HEK293T (cell line): ENCODE results near the gene SAMD1.
A peak's percentile ranks its signal among the peaks of the same experiment; 100 is the strongest.

Experiments
- CTCF ChIA-PET: fragments of 350-600 bp; formaldehyde crosslinking; extraction: SDS; loops from one replicate; lab custom pipeline; 2021; ENCODE audit warnings: antibody characterized with exemption, inconsistent platforms; lab: Yijun Ruan, JAX
- POLR2A ChIA-PET: fragments of 350-600 bp; formaldehyde crosslinking; extraction: SDS; loops from one replicate; lab custom pipeline; 2020; ENCODE audit warnings: antibody characterized with exemption, inconsistent platforms; lab: Yijun Ruan, JAX
- DNase-seq: peaks from one replicate; pipeline ENCODE4 v3.0.0; 2012; ENCODE audit warnings: mixed read lengths; ENCODE audit errors: extremely low spot score
- ARNT ChIP-seq: fragments of 450-650 bp; IDR thresholded peaks from 2 replicates; pipeline ENCODE4 v1.6.1; 2017; ENCODE audit warnings: mild to moderate bottlenecking
- BHLHE40 ChIP-seq: fragments of 450-650 bp; IDR thresholded peaks from 2 replicates; pipeline ENCODE4 v1.6.1; 2016; ENCODE audit warnings: mild to moderate bottlenecking, moderate library complexity, borderline replicate concordance
- CTBP1 ChIP-seq: fragments of 450-650 bp; IDR thresholded peaks from 2 replicates; pipeline ENCODE4 v1.6.1; 2016; ENCODE audit warnings: borderline replicate concordance
- ELF4 ChIP-seq: fragments of 450-650 bp; IDR thresholded peaks from 2 replicates; pipeline ENCODE4 v1.6.1; 2017; ENCODE audit warnings: antibody characterized with exemption
- FOXA1 ChIP-seq: fragments of 450-650 bp; IDR thresholded peaks from 2 replicates; pipeline ENCODE4 v1.6.1; 2016; ENCODE audit warnings: mild to moderate bottlenecking
- FOXK2 ChIP-seq: fragments of 450-650 bp; IDR thresholded peaks from 2 replicates; pipeline ENCODE4 v1.6.1; 2016; ENCODE audit warnings: mild to moderate bottlenecking
- FOXM1 ChIP-seq: fragments of 450-650 bp; IDR thresholded peaks from 2 replicates; pipeline ENCODE4 v1.6.1; 2017; ENCODE audit warnings: mild to moderate bottlenecking, borderline replicate concordance
- HDGF ChIP-seq: fragments of 450-650 bp; IDR thresholded peaks from 2 replicates; pipeline ENCODE4 v1.6.1; 2017; ENCODE audit warnings: antibody characterized with exemption, borderline replicate concordance
- L3MBTL2 ChIP-seq: fragments of 450-650 bp; conservative IDR thresholded peaks from 2 replicates; pipeline ENCODE4 v1.6.1; 2016; ENCODE audit warnings: mild to moderate bottlenecking
- LEF1 ChIP-seq: fragments of 450-650 bp; IDR thresholded peaks from 2 replicates; pipeline ENCODE4 v1.6.1; 2017; ENCODE audit warnings: mild to moderate bottlenecking, borderline replicate concordance
- NFRKB ChIP-seq: fragments of 450-650 bp; IDR thresholded peaks from 2 replicates; pipeline ENCODE4 v1.6.1; 2016; ENCODE audit warnings: mild to moderate bottlenecking, moderate library complexity
- PKNOX1 ChIP-seq: fragments of 450-650 bp; IDR thresholded peaks from 2 replicates; pipeline ENCODE4 v1.6.1; 2016
- SP1 ChIP-seq: fragments of 450-650 bp; IDR thresholded peaks from 2 replicates; pipeline ENCODE4 v1.6.1; 2017
- SUZ12 ChIP-seq: fragments of 450-650 bp; IDR thresholded peaks from 2 replicates; pipeline ENCODE4 v1.6.1; 2016; ENCODE audit warnings: mild to moderate bottlenecking
- TARDBP ChIP-seq: fragments of 450-650 bp; IDR thresholded peaks from 2 replicates; pipeline ENCODE4 v1.6.1; 2016
- ZNF384 ChIP-seq: fragments of 450-650 bp; IDR thresholded peaks from 2 replicates; pipeline ENCODE4 v1.6.1; 2016

Gene SAMD1

DNA sequence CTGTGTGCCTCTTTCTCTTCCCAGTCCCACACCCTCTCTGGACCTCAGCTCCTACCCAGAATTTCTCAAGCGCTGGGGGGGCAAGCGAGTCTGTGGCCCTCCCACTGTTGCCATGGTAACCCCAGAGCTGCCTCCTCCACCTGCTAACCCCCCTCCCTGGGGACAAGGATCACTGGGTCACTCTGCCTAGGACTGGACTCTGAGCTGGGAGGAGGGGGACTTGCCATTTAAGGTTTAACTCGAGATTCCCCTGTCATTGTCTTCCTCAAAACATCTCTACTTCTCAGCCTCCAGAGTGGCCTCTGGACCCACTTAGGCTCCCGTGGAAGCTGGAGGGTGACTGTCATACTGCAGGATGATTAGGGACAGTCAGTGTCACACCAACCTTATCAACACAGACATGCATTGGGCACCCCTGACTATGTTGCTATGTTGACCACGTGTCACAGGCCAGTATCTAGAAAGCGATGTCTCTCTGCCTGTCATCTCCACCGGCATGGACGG lies 30.8 kb downstream of the SAMD1 start:
- TF ChIP-seq TARDBP (no peak), ELF4 (no peak), FOXK2 (no peak), SUZ12 (no peak), HDGF (no peak), SP1 (no peak), ARNT (no peak), L3MBTL2 (no peak)
- DNase-seq, result no peak
- CTCF ChIA-PET, result interaction anchor here (0.9 to 2.6 kb wide), 7 partner anchors 11 to 160 kb away, joined by 3 to 13 read pairs (median 5); partner anchors contain the start of genes IL27RA and MISP3
- POLR2A ChIA-PET, result no interaction called here

DNA sequence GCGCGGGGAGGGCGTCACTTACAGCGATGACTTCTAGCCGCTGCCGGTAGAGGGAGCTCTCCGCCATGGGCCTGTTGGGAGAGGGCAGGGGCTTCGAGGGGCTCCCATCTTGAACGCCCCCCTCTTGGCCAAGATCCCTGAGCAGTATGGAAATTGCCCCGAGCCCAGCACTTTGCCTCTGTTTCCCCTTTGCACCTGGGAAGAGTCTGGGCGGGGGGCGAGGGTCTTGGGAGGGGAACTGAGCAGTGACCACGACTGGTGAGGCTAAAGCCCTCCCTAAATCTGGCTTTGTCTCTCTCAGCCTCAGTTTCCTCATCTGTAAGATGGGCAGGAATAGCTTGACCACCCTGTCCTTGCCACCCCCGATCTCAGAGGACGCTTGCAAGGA lies 31.5 kb downstream of the SAMD1 start:
- POLR2A ChIA-PET, result no interaction called here
- peak; percentile 56 for DNase-seq
- CTCF ChIA-PET, result interaction anchor here (0.5 to 2.6 kb wide), 9 partner anchors 10 to 477 kb away, joined by 3 to 13 read pairs (median 4); partner anchors contain the start of genes IL27RA and MISP3
- TF ChIP-seq CTBP1, result no peak
- no peak for TF ChIP-seq ZNF384
- no peak for TF ChIP-seq NFRKB
- no peak for TF ChIP-seq TARDBP
- no peak for TF ChIP-seq PKNOX1
- TF ChIP-seq FOXK2, result no peak
- no peak for TF ChIP-seq LEF1
- no peak for TF ChIP-seq SP1
- TF ChIP-seq HDGF, result no peak
- no peak for TF ChIP-seq FOXM1
- no peak for TF ChIP-seq L3MBTL2
- TF ChIP-seq FOXA1, result no peak
- no peak for TF ChIP-seq SUZ12
- no peak for TF ChIP-seq BHLHE40
- no peak for TF ChIP-seq ARNT
- no peak for TF ChIP-seq ELF4

DNA sequence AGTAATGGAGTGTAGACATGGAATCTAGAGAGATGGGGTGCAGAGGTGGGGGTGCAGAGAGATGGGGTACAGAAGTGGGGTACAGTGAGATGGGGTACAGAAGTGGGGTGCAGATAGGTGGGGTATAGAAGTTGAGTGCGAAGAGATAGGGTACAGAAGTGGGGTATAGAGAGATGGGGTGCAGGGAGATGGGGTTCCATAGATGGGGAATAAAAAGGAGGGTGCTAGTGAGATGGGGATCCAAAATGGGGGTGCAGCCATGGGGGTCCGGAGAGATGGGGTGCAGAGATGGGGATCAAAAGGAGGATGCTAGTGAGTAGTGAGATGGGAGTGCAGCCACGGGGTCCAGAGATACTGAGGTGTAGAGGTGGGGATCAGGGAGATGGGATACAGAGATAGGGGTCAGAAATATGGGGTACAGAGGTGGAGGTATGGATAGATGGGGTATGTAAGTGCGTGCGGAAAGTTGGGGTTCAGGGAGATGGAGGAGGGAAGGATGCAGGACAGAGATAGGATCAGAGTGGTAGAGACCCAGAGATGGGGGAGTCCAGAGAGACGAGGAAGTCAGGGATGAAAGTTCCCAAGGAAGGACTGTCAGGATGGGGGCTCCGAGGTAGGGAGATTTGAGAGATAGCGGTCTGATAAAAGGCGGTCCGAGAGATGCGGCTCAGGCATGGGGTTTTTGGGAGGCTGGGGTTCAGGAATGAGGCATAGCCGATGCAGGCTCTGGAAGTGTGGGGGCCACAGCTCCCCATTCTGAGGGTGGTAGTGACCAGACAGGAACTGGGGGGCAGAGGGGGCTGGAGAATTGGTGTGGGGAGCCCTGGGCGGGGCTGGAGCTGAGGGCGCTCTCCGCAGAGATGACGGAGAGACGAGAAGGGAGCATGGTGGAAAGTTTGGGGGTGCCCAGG lies 32.1 kb downstream of the SAMD1 start:
- DNase-seq, result no peak
- CTCF ChIA-PET, result interaction anchor here (0.5 to 2.6 kb wide), 11 partner anchors 10 to 477 kb away, joined by 3 to 13 read pairs (median 4); partner anchors contain the start of genes IL27RA and MISP3
- POLR2A ChIA-PET, result interaction anchor here (0.6 to 1.0 kb wide), 2 partner anchors 14 to 15 kb away, joined by 3 to 4 read pairs; partner anchors contain the start of gene MISP3
- TF ChIP-seq L3MBTL2 (no peak), FOXK2 (no peak), FOXA1 (no peak)

DNA sequence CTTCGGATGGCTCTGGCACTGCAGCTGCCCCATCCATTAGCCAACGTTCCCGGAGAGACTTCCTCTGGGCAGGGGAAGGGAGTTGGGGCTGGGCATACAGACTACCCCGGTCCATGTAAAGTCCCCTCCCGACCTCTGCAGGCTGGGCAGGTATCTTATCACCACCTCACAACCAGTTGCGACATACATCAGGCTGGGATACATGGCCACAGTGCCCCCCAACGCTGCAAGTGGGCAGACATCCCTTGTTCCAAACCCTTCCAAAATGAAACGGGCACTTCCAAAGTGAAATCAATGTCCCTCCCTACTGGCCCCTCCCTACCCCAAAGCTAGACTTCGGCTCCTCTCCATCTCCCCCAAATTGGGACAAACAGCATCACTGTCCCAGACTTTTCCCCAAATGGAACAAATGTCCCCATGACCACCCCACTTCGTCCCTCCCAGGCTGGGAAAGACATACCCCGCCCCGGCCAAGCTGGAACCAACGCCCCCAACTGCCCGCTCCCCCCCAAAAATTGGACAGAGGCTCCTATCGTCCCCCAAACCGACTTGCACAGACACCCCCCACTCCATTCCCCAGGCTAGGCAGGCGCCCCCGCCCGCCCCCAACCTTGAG lies 33.7 kb downstream of the SAMD1 start:
- ChIA-PET CTCF (interaction anchor here (1.2 to 1.9 kb wide), 2 partner anchors 13 to 25 kb away, joined by 4 read pairs; partner anchors contain the start of gene IL27RA), POLR2A (interaction anchor here (0.7 to 1.0 kb wide), 4 partner anchors 8 to 215 kb away, joined by 3 to 4 read pairs (median 3); partner anchors contain the start of gene MISP3)
- no peak for DNase-seq
- TF ChIP-seq ZNF384, result no peak
- no peak for TF ChIP-seq FOXK2
- no peak for TF ChIP-seq SP1
- no peak for TF ChIP-seq L3MBTL2
- no peak for TF ChIP-seq SUZ12
- no peak for TF ChIP-seq BHLHE40
- TF ChIP-seq CTBP1, result no peak
- TF ChIP-seq ELF4, result no peak
- no peak for TF ChIP-seq ARNT
- no peak for TF ChIP-seq NFRKB
- no peak for TF ChIP-seq FOXA1
- no peak for TF ChIP-seq LEF1
- no peak for TF ChIP-seq HDGF
- TF ChIP-seq FOXM1, result no peak
- no peak for TF ChIP-seq TARDBP
- TF ChIP-seq PKNOX1, result no peak

- CTCF ChIA-PET, result no interaction called here
- POLR2A ChIA-PET, result interaction anchor here (1.0 kb wide), 1 partner anchor 81 kb away, joined by 3 read pairs; no protein-coding TSS in a partner anchor
- DNase-seq, result no peak
- TF ChIP-seq ELF4, result no peak
- no peak for TF ChIP-seq SUZ12
- no peak for TF ChIP-seq HDGF
- TF ChIP-seq CTBP1, result no peak
- TF ChIP-seq ZNF384, result no peak
- no peak for TF ChIP-seq L3MBTL2
- TF ChIP-seq NFRKB, result no peak
- TF ChIP-seq SP1, result no peak
- no peak for TF ChIP-seq FOXK2
Measured at GRCh38 chr19:14056069-14056666, 34.4 kb downstream of the SAMD1 start.
